Astrocyte (in vitro differentiated cells and primary cell): ENCODE results near the gene APOA4. TPM values are rescaled to one million over a fixed set of nuclear protein-coding genes. Genes with fewer than 3 reads are reported as not detected.

Experiments used
- DNase-seq: peaks from one replicate; pipeline ENCODE4 v3.0.0-alpha.2; 2010; ENCODE audit warnings: low read depth
- FAIRE-seq: peaks from 2 replicates; lab custom pipeline; 2011; peaks lifted over from hg19 to GRCh38; lab: Jason Lieb, UNC
- H2AFZ ChIP-seq: 2 replicates; pipeline ENCODE4 v1.6.0; 2012; ENCODE audit warnings: low read depth, low read length, inconsistent platforms
- H3K27ac ChIP-seq: 2 replicates; pipeline ENCODE4 v1.5.1; 2011; ENCODE audit warnings: low read depth, low read length, inconsistent platforms
- H3K27me3 ChIP-seq: 2 replicates; pipeline ENCODE4 v1.6.0; 2011; ENCODE audit warnings: low read length, inconsistent platforms; ENCODE audit not compliant: insufficient read depth
- H3K36me3 ChIP-seq: 2 replicates; pipeline ENCODE4 v1.5.1; 2011; ENCODE audit warnings: low read length, inconsistent platforms; ENCODE audit not compliant: insufficient read depth
- H3K4me1 ChIP-seq: 2 replicates; pipeline ENCODE4 v1.5.1; 2011; ENCODE audit warnings: low read length, inconsistent platforms; ENCODE audit not compliant: insufficient read depth
- H3K4me2 ChIP-seq: 2 replicates; pipeline ENCODE4 v1.6.0; 2012; ENCODE audit warnings: low read length, inconsistent platforms
- H3K4me3 ChIP-seq: 2 replicates; pipeline ENCODE4 v1.5.1; 2011; ENCODE audit warnings: low read depth, mild to moderate bottlenecking, low read length, inconsistent platforms; ENCODE audit not compliant: insufficient read depth
- H3K79me2 ChIP-seq: 2 replicates; pipeline ENCODE4 v1.6.0; 2012; ENCODE audit warnings: mild to moderate bottlenecking, low read length, inconsistent platforms; ENCODE audit not compliant: insufficient read depth
- H3K9ac ChIP-seq: 2 replicates; pipeline ENCODE4 v1.6.0; 2012; ENCODE audit warnings: mild to moderate bottlenecking, low read length, inconsistent platforms
- H3K9me3 ChIP-seq: 2 replicates; pipeline ENCODE4 v1.5.1; 2012; ENCODE audit warnings: low read depth, mild to moderate bottlenecking, low read length, inconsistent platforms; ENCODE audit not compliant: insufficient read depth
- H4K20me1 ChIP-seq: 2 replicates; pipeline ENCODE4 v1.6.0; 2012; ENCODE audit warnings: low read length, inconsistent platforms; ENCODE audit not compliant: insufficient read depth
- H3K27ac Mint-ChIP-seq: one replicate; pipeline ENCODE4 v1.8.0; 2021; ENCODE audit warnings: mild to moderate bottlenecking, mixed read lengths; ENCODE audit not compliant: unreplicated experiment
- H3K27me3 Mint-ChIP-seq: one replicate; pipeline ENCODE4 v1.8.0; 2021; ENCODE audit warnings: low read depth, mixed read lengths; ENCODE audit not compliant: unreplicated experiment
- H3K36me3 Mint-ChIP-seq: one replicate; pipeline ENCODE4 v1.8.0; 2021; ENCODE audit warnings: low read depth, mixed read lengths; ENCODE audit not compliant: unreplicated experiment
- H3K4me1 Mint-ChIP-seq: one replicate; pipeline ENCODE4 v1.8.0; 2021; ENCODE audit warnings: low read depth, mixed read lengths; ENCODE audit not compliant: unreplicated experiment
- H3K4me3 Mint-ChIP-seq: one replicate; pipeline ENCODE4 v1.8.0; 2021; ENCODE audit warnings: mild to moderate bottlenecking, moderate library complexity, mixed read lengths; ENCODE audit not compliant: unreplicated experiment
- H3K9me3 Mint-ChIP-seq: one replicate; pipeline ENCODE4 v1.8.0; 2021; ENCODE audit warnings: mild to moderate bottlenecking, mixed read lengths; ENCODE audit not compliant: unreplicated experiment
- CTCF ChIP-seq: IDR thresholded peaks from 2 replicates; pipeline ENCODE4 v1.5.1; 2011; ENCODE audit warnings: low read depth, mild to moderate bottlenecking, inconsistent platforms, low read length, moderate library complexity; ENCODE audit not compliant: insufficient read depth
- EZH2 ChIP-seq: IDR thresholded peaks from 2 replicates; pipeline ENCODE4 v1.6.1; 2012; ENCODE audit warnings: mild to moderate bottlenecking, low read length, inconsistent platforms; ENCODE audit not compliant: insufficient read depth
- total RNA-seq: library from RNA; stranded (reverse); gene quantifications from 2 replicates; pipeline ENCODE4 v1.2.1, GENCODE V29; 2021

APOA4 gene
- total RNA-seq, 1 donor from 2014 or later = not detected

GRCh38 chr11:116821050-116821918 is 1.8 kb downstream of the APOA4 start:
- Mint-ChIP-seq H3K4me1 (no peaks in the 10 kb centered on the region), H3K27ac (no peak overlapping the region), H3K27me3 (peaks cover 18% of the 10 kb centered on the region), H3K9me3 (no peaks in the 10 kb centered on the region), H3K36me3 (peaks cover 2% of the 10 kb centered on the region), H3K4me3 (no peak overlapping the region)
- Histone ChIP-seq H4K20me1 (no peaks in the 10 kb centered on the region), H3K27me3 (peaks cover 1% of the 10 kb centered on the region), H3K4me2 (no peak overlapping the region), H3K4me1 (no peaks in the 10 kb centered on the region), H3K27ac (no peak overlapping the region), H3K9me3 (no peaks in the 10 kb centered on the region), H3K9ac (no peak overlapping the region), H3K36me3 (no peaks in the 10 kb centered on the region), H3K79me2 (no peaks in the 10 kb centered on the region), H2AFZ (no peak overlapping the region), H3K4me3 (no peak overlapping the region)
- DNase-seq (no peak), FAIRE-seq (no peak)
- TF ChIP-seq EZH2 = no peak
- TF ChIP-seq CTCF = no peak

- Mint-ChIP-seq H3K4me1 (no peaks in the 10 kb centered on the region), H3K36me3 (peaks cover 2% of the 10 kb centered on the region), H3K4me3 (no peak overlapping the region), H3K27ac (no peak overlapping the region), H3K27me3 (peaks cover 14% of the 10 kb centered on the region), H3K9me3 (no peaks in the 10 kb centered on the region)
- Histone ChIP-seq H3K27me3 (peaks cover 3% of the 10 kb centered on the region), H4K20me1 (no peaks in the 10 kb centered on the region), H3K4me3 (no peak overlapping the region), H3K4me1 (no peaks in the 10 kb centered on the region), H3K36me3 (no peaks in the 10 kb centered on the region), H3K27ac (no peak overlapping the region), H3K9me3 (no peaks in the 10 kb centered on the region), H2AFZ (no peak overlapping the region), H3K79me2 (no peaks in the 10 kb centered on the region), H3K9ac (no peak overlapping the region), H3K4me2 (no peak overlapping the region)
- FAIRE-seq (no peak), DNase-seq (no peak)
- TF ChIP-seq CTCF (no peak), EZH2 (no peak)
These were observed 4.1 kb downstream of the APOA4 start for GRCh38 chr11:116819049-116819448.

GRCh38 chr11:116814502-116814901 is 8.6 kb downstream of the APOA4 start:
- H3K36me3 ChIP-seq = no peaks in the 10 kb centered on the region
- H3K27me3 ChIP-seq = peaks cover 3% of the 10 kb centered on the region
- no peaks in the 10 kb centered on the region for H3K79me2 ChIP-seq
- H3K4me3 ChIP-seq = no peak overlapping the region
- H2AFZ ChIP-seq = no peak overlapping the region
- FAIRE-seq = no peak
- H4K20me1 ChIP-seq = no peaks in the 10 kb centered on the region
- H3K4me2 ChIP-seq = no peak overlapping the region
- no peak overlapping the region for H3K27ac ChIP-seq
- no peak overlapping the region for H3K27ac Mint-ChIP-seq
- no peak overlapping the region for H3K4me3 Mint-ChIP-seq
- no peaks in the 10 kb centered on the region for H3K36me3 Mint-ChIP-seq
- no peaks in the 10 kb centered on the region for H3K4me1 Mint-ChIP-seq
- H3K9ac ChIP-seq = no peak overlapping the region
- H3K9me3 Mint-ChIP-seq = no peaks in the 10 kb centered on the region
- H3K27me3 Mint-ChIP-seq = no peaks in the 10 kb centered on the region
- no peaks in the 10 kb centered on the region for H3K4me1 ChIP-seq
- H3K9me3 ChIP-seq = no peaks in the 10 kb centered on the region
- DNase-seq = no peak
- no peak for TF ChIP-seq CTCF
- no peak for TF ChIP-seq EZH2
